Bone marrow (tissue), 2 donors: ENCODE data around the gene MKNK2.
"Not testable (repeated sequence)": the region's sequence is repeated elsewhere in the genome, so short reads cannot be mapped to it uniquely, and the experiment has no call there.

Source experiments
- DNase-seq, 2 donors: peaks; one replicate each; lab custom pipeline; 2025; lab: John Stamatoyannopoulos, UW

The MKNK2 gene

GRCh38 chr19:2043961-2044708 lies 6.9 kb downstream of the MKNK2 start:
- no peak for DNase-seq

- DNase-seq = no peak
These were observed 7.8 kb downstream of the MKNK2 start for GRCh38 chr19:2043251-2043641.

GRCh38 chr19:2042485-2043250 lies 8.4 kb downstream of the MKNK2 start:
- no peak for DNase-seq

GRCh38 chr19:2041683-2042484 lies 9.2 kb downstream of the MKNK2 start:
- peak; percentile 83 to 93 for DNase-seq

GRCh38 chr19:2041433-2041682 lies 9.7 kb downstream of the MKNK2 start:
- no peak for DNase-seq

- no peak for DNase-seq
These were observed 10.2 kb downstream of the MKNK2 start for GRCh38 chr19:2040647-2041432.

- DNase-seq = no peak
These were observed 10.9 kb downstream of the MKNK2 start for GRCh38 chr19:2039959-2040646.

- no peak for DNase-seq
These were observed 11.7 kb downstream of the MKNK2 start for GRCh38 chr19:2039089-2039958.

GRCh38 chr19:2038284-2039088 lies 12.6 kb downstream of the MKNK2 start:
- DNase-seq = no peak

GRCh38 chr19:2037651-2038255 lies 13.3 kb downstream of the MKNK2 start:
- no peak for DNase-seq

GRCh38 chr19:2036424-2036823 lies 14.6 kb downstream of the MKNK2 start:
- DNase-seq = no peak

- DNase-seq = no peak
These were observed 15.5 kb downstream of the MKNK2 start for GRCh38 chr19:2035590-2035991.

- peak in 1 of 2 donors; percentile 20 for DNase-seq
These were observed 16.1 kb downstream of the MKNK2 start for GRCh38 chr19:2034729-2035589.

- DNase-seq = not testable (repeated sequence)
These were observed 16.8 kb downstream of the MKNK2 start for GRCh38 chr19:2034253-2034652.

- no peak for DNase-seq
These were observed 17.3 kb downstream of the MKNK2 start for GRCh38 chr19:2033825-2034159.

GRCh38 chr19:2033115-2033824 lies 17.8 kb downstream of the MKNK2 start:
- DNase-seq = no peak

GRCh38 chr19:2032296-2032941 lies 18.6 kb downstream of the MKNK2 start:
- peak; percentile 48 to 60 for DNase-seq
